Endodermal cell (in vitro differentiated cells): Measurements from ENCODE around the gene SOX5. TPM values are rescaled to one million over a fixed set of nuclear protein-coding genes. Genes with fewer than 3 reads are reported as not detected.

Experiments used
- DNase-seq: peaks from one replicate; pipeline ENCODE4 v3.0.0-alpha.2; 2017
- H3K27ac ChIP-seq: 2 replicates; pipeline ENCODE4 v1.5.1; 2013; ENCODE audit warnings: mild to moderate bottlenecking, low read depth, low read length, moderate library complexity
- H3K27me3 ChIP-seq: 2 replicates; pipeline ENCODE4 v1.6.1; 2013; ENCODE audit warnings: mild to moderate bottlenecking, low read length, moderate library complexity; ENCODE audit not compliant: insufficient read depth, control insufficient read depth, poor library complexity, severe bottlenecking
- H3K36me3 ChIP-seq: 2 replicates; pipeline ENCODE4 v1.7.0; 2013; ENCODE audit warnings: mild to moderate bottlenecking, low read length, moderate library complexity; ENCODE audit not compliant: control insufficient read depth, insufficient read depth
- H3K4me1 ChIP-seq: one replicate; pipeline ENCODE4 v1.7.0; 2013; ENCODE audit warnings: low read length; ENCODE audit not compliant: control insufficient read depth, insufficient read depth
- H3K4me3 ChIP-seq: 2 replicates; pipeline ENCODE4 v1.5.1; 2013; ENCODE audit warnings: mild to moderate bottlenecking, low read length, moderate library complexity
- H3K9ac ChIP-seq: 2 replicates; pipeline ENCODE4 v1.6.1; 2013; ENCODE audit warnings: mild to moderate bottlenecking, low read length, moderate library complexity; ENCODE audit not compliant: poor library complexity, severe bottlenecking; ENCODE audit errors: extremely low read depth
- H3K9me3 ChIP-seq: 2 replicates; pipeline ENCODE4 v1.6.1; 2013; ENCODE audit warnings: mild to moderate bottlenecking, low read length, moderate library complexity; ENCODE audit not compliant: control insufficient read depth
- H3K27ac Mint-ChIP-seq: 2 replicates; pipeline ENCODE4 v1.8.0; 2020; ENCODE audit warnings: mixed read lengths
- H3K27me3 Mint-ChIP-seq: 2 replicates; pipeline ENCODE4 v1.8.0; 2021; ENCODE audit warnings: mild to moderate bottlenecking, mixed read lengths; ENCODE audit not compliant: insufficient read depth
- H3K36me3 Mint-ChIP-seq: 2 replicates; pipeline ENCODE4 v1.8.0; 2020; ENCODE audit warnings: low read depth, mixed read lengths
- H3K4me1 Mint-ChIP-seq: 2 replicates; pipeline ENCODE4 v1.8.0; 2020; ENCODE audit warnings: mixed read lengths
- H3K4me3 Mint-ChIP-seq: 2 replicates; pipeline ENCODE4 v1.8.0; 2020; ENCODE audit warnings: mild to moderate bottlenecking, moderate library complexity, mixed read lengths
- H3K9me3 Mint-ChIP-seq: 2 replicates; pipeline ENCODE4 v1.8.0; 2020; ENCODE audit warnings: mild to moderate bottlenecking, mixed read lengths
- WGBS, 2 experiments: methylation state at CpG; one replicate each; pipeline versions ENCODE4 v1.1.5 to v1.1.7; 2013; ENCODE audit warnings: missing lambda C conversion rate in 2 of 2, mixed read lengths in 1 of 2; ENCODE audit not compliant: insufficient coverage in 1 of 2, insufficient read length in 1 of 2; 5-methylcytosine and 5-hydroxymethylcytosine counted together
- total RNA-seq, 2 donors: library from RNA; stranded (reverse); fragmentation: NEBNext Ultra II Directional in 1 of 2; extraction: Animal tissue kit (Norgen Biotek cat#: 25700) in 1 of 2; gene quantifications; 2 replicates in 1 of 2; 3 replicates in 1 of 2; pipeline ENCODE4 v1.2.1, GENCODE V29; 2021
- TF ChIP-seq, protein P1 (sequence below): fragments of 200-600 bp; sonication (generic); conservative IDR thresholded peaks from 2 replicates; pipeline ENCODE4 v1.5.0; 2021; ENCODE audit warnings: antibody characterized with exemption, mild to moderate bottlenecking

The SOX5 gene
- total RNA-seq, 2 donors from 2014 or later: 6.8 to 30.7 TPM

DNA sequence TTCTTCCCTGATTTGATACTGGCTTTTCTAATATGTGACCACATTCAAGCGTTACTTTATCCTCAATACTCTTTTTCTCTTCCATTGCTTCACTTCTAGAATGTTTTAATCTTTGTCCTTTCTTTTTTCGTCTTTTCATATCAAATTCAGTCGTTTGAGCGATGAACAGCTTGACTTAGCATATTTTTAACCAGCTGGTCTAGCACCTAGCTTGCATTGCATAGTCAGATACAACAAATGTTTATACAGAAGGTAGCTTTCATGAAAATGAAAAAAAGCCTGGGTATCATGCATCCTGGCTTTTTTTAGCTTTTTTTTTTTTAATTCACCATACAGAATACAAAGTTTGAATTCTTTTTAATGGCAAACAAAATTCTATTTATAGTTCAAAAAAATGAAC lies 1.2 kb downstream of the SOX5 start:
- H3K27ac Mint-ChIP-seq: no peak overlapping the region
- TF ChIP-seq, protein P1, sequence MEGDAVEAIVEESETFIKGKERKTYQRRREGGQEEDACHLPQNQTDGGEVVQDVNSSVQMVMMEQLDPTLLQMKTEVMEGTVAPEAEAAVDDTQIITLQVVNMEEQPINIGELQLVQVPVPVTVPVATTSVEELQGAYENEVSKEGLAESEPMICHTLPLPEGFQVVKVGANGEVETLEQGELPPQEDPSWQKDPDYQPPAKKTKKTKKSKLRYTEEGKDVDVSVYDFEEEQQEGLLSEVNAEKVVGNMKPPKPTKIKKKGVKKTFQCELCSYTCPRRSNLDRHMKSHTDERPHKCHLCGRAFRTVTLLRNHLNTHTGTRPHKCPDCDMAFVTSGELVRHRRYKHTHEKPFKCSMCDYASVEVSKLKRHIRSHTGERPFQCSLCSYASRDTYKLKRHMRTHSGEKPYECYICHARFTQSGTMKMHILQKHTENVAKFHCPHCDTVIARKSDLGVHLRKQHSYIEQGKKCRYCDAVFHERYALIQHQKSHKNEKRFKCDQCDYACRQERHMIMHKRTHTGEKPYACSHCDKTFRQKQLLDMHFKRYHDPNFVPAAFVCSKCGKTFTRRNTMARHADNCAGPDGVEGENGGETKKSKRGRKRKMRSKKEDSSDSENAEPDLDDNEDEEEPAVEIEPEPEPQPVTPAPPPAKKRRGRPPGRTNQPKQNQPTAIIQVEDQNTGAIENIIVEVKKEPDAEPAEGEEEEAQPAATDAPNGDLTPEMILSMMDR: no peak
- Histone ChIP-seq H3K27me3 (no peaks in the 10 kb centered on the region), H3K36me3 (no peaks in the 10 kb centered on the region), H3K9ac (no peak overlapping the region), H3K4me1 (peaks cover 3% of the 10 kb centered on the region), H3K4me3 (peak overlapping the region; percentile 85), H3K9me3 (no peaks in the 10 kb centered on the region), H3K27ac (no peak overlapping the region)
- no peaks in the 10 kb centered on the region for H3K36me3 Mint-ChIP-seq
- DNase-seq: no peak
- peaks cover 31% of the 10 kb centered on the region for H3K4me1 Mint-ChIP-seq
- H3K9me3 Mint-ChIP-seq: no peaks in the 10 kb centered on the region
- 74 to 91% methylated on average over 4 of the region's 4 CpGs for WGBS, 2 experiments
- no peaks in the 10 kb centered on the region for H3K27me3 Mint-ChIP-seq
- no peak overlapping the region for H3K4me3 Mint-ChIP-seq

- WGBS, 2 experiments: no CpG with 5 or more reads among the region's 2 CpGs
- Mint-ChIP-seq H3K27ac (no peak overlapping the region), H3K4me3 (no peak overlapping the region)
Observed at GRCh38 chr12:23947395-23947794, 2.1 kb downstream of the SOX5 start.

DNA sequence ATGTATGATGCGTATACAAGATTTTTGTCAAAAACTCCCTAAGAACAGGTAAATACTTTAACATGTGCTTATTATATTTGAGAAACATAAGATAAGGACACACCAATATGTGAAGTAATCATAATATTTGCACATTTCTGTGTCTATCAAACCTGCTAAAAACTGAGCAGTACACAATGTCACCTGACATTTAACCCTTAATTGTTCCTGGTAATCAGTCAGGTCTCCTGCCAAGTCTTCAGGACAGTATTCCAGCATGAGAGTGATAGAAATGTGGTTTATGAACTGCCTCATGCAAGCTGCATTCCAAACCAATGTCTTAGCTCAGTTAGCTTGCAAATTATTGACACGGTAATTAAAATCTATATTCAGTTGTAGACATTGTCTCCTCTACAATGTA lies 4.2 kb downstream of the SOX5 start:
- Mint-ChIP-seq H3K4me1 (peaks cover 36% of the 10 kb centered on the region), H3K9me3 (no peaks in the 10 kb centered on the region), H3K4me3 (no peak overlapping the region), H3K27me3 (no peaks in the 10 kb centered on the region), H3K36me3 (no peaks in the 10 kb centered on the region), H3K27ac (no peak overlapping the region)
- H3K36me3 ChIP-seq: no peaks in the 10 kb centered on the region
- no peak overlapping the region for H3K4me3 ChIP-seq
- H3K9me3 ChIP-seq: no peaks in the 10 kb centered on the region
- WGBS, 2 experiments: 100% methylated on average over 1 of the region's 2 CpGs; no CpG with 5 or more reads in 1 of the 2 experiments
- TF ChIP-seq, protein P1: no peak
- DNase-seq: no peak
- H3K9ac ChIP-seq: no peak overlapping the region
- no peaks in the 10 kb centered on the region for H3K27me3 ChIP-seq
- H3K27ac ChIP-seq: no peak overlapping the region
- H3K4me1 ChIP-seq: peaks cover 3% of the 10 kb centered on the region

More at GRCh38 chr12:23947395-23947794, 2.1 kb downstream of the SOX5 start:
- Histone ChIP-seq H3K4me3 (no peak overlapping the region), H3K36me3 (no peaks in the 10 kb centered on the region), H3K27me3 (no peaks in the 10 kb centered on the region), H3K27ac (no peak overlapping the region), H3K9ac (no peak overlapping the region), H3K9me3 (no peaks in the 10 kb centered on the region), H3K4me1 (peaks cover 3% of the 10 kb centered on the region)
- TF ChIP-seq, protein P1: peak; percentile 50
- H3K27me3 Mint-ChIP-seq: no peaks in the 10 kb centered on the region
- peaks cover 36% of the 10 kb centered on the region for H3K4me1 Mint-ChIP-seq
- no peaks in the 10 kb centered on the region for H3K36me3 Mint-ChIP-seq
- DNase-seq: no peak
- no peaks in the 10 kb centered on the region for H3K9me3 Mint-ChIP-seq
